Activated CD4-positive, alpha-beta T cell treated with anti-CD3 and anti-CD28 coated beads, Interleukin-2, amount 10 ng/mL, durations not matched to agents 24 days and 14 days (primary cell): ENCODE data around the gene DNAJC18. TPM values are rescaled to one million over a fixed set of nuclear protein-coding genes. Genes with fewer than 3 reads are reported as not detected.
"Not testable (repeated sequence)": the region's sequence is repeated elsewhere in the genome, so short reads cannot be mapped to it uniquely, and the experiment has no call there.

Experiments used
- DNase-seq: peaks from one replicate; pipeline ENCODE4 v3.0.0; 2022
- H3K27ac Mint-ChIP-seq: one replicate; pipeline ENCODE4 v1.8.0; 2022; ENCODE audit warnings: mild to moderate bottlenecking, mixed read lengths
- H3K27me3 Mint-ChIP-seq: one replicate; pipeline ENCODE4 v1.8.0; 2022; ENCODE audit warnings: mixed read lengths
- H3K36me3 Mint-ChIP-seq: one replicate; pipeline ENCODE4 v1.8.0; 2022; ENCODE audit warnings: low read depth, mild to moderate bottlenecking, mixed read lengths
- H3K4me1 Mint-ChIP-seq: one replicate; pipeline ENCODE4 v1.8.0; 2021; ENCODE audit warnings: mixed read lengths
- H3K4me3 Mint-ChIP-seq: one replicate; pipeline ENCODE4 v1.8.0; 2022; ENCODE audit warnings: mild to moderate bottlenecking, moderate library complexity, mixed read lengths
- H3K9me3 Mint-ChIP-seq: one replicate; pipeline ENCODE4 v1.8.0; 2021; ENCODE audit warnings: mixed read lengths
- intact Hi-C: fragments of 100-400 bp; cut with micrococcal nuclease; formaldehyde crosslinking; loops from one replicate; pipeline ENCODE4 v1.15.1; 2023
- total RNA-seq: library from RNA; stranded (reverse); gene quantifications from 2 replicates; pipeline ENCODE4 v1.2.3, GENCODE V29; 2022

The DNAJC18 gene
- total RNA-seq, 1 donor from 2014 or later = 34.2 TPM

- peaks cover 2% of the 10 kb centered on the region for H3K27me3 Mint-ChIP-seq
- no peak for DNase-seq
- H3K27ac Mint-ChIP-seq = peak overlapping the region; percentile 94
- peaks cover 5% of the 10 kb centered on the region for H3K9me3 Mint-ChIP-seq
- intact Hi-C loops = no loop called here
- H3K4me3 Mint-ChIP-seq = no peak overlapping the region
- H3K36me3 Mint-ChIP-seq = no peaks in the 10 kb centered on the region
- H3K4me1 Mint-ChIP-seq = peaks cover 61% of the 10 kb centered on the region
Observed at GRCh38 chr5:139456776-139457175, 17.5 kb upstream of the DNAJC18 start.

- no peak overlapping the region for H3K4me3 Mint-ChIP-seq
- peaks cover 44% of the 10 kb centered on the region for H3K4me1 Mint-ChIP-seq
- peaks cover 2% of the 10 kb centered on the region for H3K27me3 Mint-ChIP-seq
- intact Hi-C loops = no loop called here
- no peaks in the 10 kb centered on the region for H3K36me3 Mint-ChIP-seq
- DNase-seq = peak; percentile 59
- peaks cover 5% of the 10 kb centered on the region for H3K9me3 Mint-ChIP-seq
- H3K27ac Mint-ChIP-seq = peak overlapping the region; percentile 80
Observed at GRCh38 chr5:139454568-139455290, 15.4 kb upstream of the DNAJC18 start.

- H3K4me1 Mint-ChIP-seq = peaks cover 40% of the 10 kb centered on the region
- H3K27ac Mint-ChIP-seq = peak overlapping the region; percentile 80
- intact Hi-C loops = no loop called here
- H3K27me3 Mint-ChIP-seq = peaks cover 2% of the 10 kb centered on the region
- peaks cover 2% of the 10 kb centered on the region for H3K36me3 Mint-ChIP-seq
- H3K4me3 Mint-ChIP-seq = peak overlapping the region; percentile 1
- H3K9me3 Mint-ChIP-seq = peaks cover 7% of the 10 kb centered on the region
- DNase-seq = peak; percentile 78
Observed at GRCh38 chr5:139453683-139454567, 14.6 kb upstream of the DNAJC18 start.

GRCh38 chr5:139451878-139452660, 12.7 kb upstream of the DNAJC18 start:
- peaks cover 2% of the 10 kb centered on the region for H3K27me3 Mint-ChIP-seq
- H3K9me3 Mint-ChIP-seq = peaks cover 12% of the 10 kb centered on the region
- no peak overlapping the region for H3K4me3 Mint-ChIP-seq
- intact Hi-C loops = no loop called here
- DNase-seq = no peak
- no peak overlapping the region for H3K27ac Mint-ChIP-seq
- H3K36me3 Mint-ChIP-seq = peaks cover 17% of the 10 kb centered on the region
- peaks cover 47% of the 10 kb centered on the region for H3K4me1 Mint-ChIP-seq

- Mint-ChIP-seq H3K27ac (no peak overlapping the region), H3K4me1 (peaks cover 48% of the 10 kb centered on the region), H3K27me3 (peaks cover 2% of the 10 kb centered on the region), H3K9me3 (peaks cover 12% of the 10 kb centered on the region), H3K36me3 (peaks cover 19% of the 10 kb centered on the region), H3K4me3 (no peak overlapping the region)
- intact Hi-C loops = no loop called here
- no peak for DNase-seq
Observed at GRCh38 chr5:139451176-139451575, 11.9 kb upstream of the DNAJC18 start.

- no peaks in the 10 kb centered on the region for H3K27me3 Mint-ChIP-seq
- peak; percentile 78 for DNase-seq
- peaks cover 61% of the 10 kb centered on the region for H3K4me1 Mint-ChIP-seq
- peaks cover 7% of the 10 kb centered on the region for H3K9me3 Mint-ChIP-seq
- peaks cover 19% of the 10 kb centered on the region for H3K36me3 Mint-ChIP-seq
- intact Hi-C loops = loop anchor here (1.0 to 2.0 kb wide), 4 partner anchors 8 to 66 kb away; partner anchors contain the start of gene DNAJC18
- peak overlapping the region; percentile 96 for H3K27ac Mint-ChIP-seq
- H3K4me3 Mint-ChIP-seq = peak overlapping the region; percentile 54
Observed at GRCh38 chr5:139446956-139447779, 7.8 kb upstream of the DNAJC18 start.

GRCh38 chr5:139445325-139446170, 6.2 kb upstream of the DNAJC18 start:
- Mint-ChIP-seq H3K9me3 (peaks cover 7% of the 10 kb centered on the region), H3K4me1 (peaks cover 71% of the 10 kb centered on the region), H3K4me3 (no peak overlapping the region), H3K27ac (peak overlapping the region; percentile 96), H3K27me3 (no peaks in the 10 kb centered on the region), H3K36me3 (peaks cover 19% of the 10 kb centered on the region)
- DNase-seq = no peak
- intact Hi-C loops = loop anchor here (2.0 kb wide), 1 partner anchor 67 kb away; no protein-coding TSS in a partner anchor

- Mint-ChIP-seq H3K27me3 (no peaks in the 10 kb centered on the region), H3K9me3 (peaks cover 5% of the 10 kb centered on the region), H3K4me1 (peaks cover 79% of the 10 kb centered on the region), H3K4me3 (peak overlapping the region; percentile 15), H3K27ac (peak overlapping the region; percentile 91), H3K36me3 (peaks cover 17% of the 10 kb centered on the region)
- intact Hi-C loops = no loop called here
- DNase-seq = peak; percentile 70
Observed at GRCh38 chr5:139443831-139444453, 4.6 kb upstream of the DNAJC18 start.

- H3K4me1 Mint-ChIP-seq = peaks cover 60% of the 10 kb centered on the region
- H3K27ac Mint-ChIP-seq, DNase-seq, H3K4me3 Mint-ChIP-seq, H3K9me3 Mint-ChIP-seq, H3K27me3 Mint-ChIP-seq, intact Hi-C loops, H3K36me3 Mint-ChIP-seq: not testable (repeated sequence)
Observed at GRCh38 chr5:139440416-139440815, 1.1 kb upstream of the DNAJC18 start.

- Mint-ChIP-seq H3K27me3 (no peaks in the 10 kb centered on the region), H3K27ac (peak overlapping the region; percentile 99), H3K36me3 (peaks cover 17% of the 10 kb centered on the region), H3K9me3 (no peaks in the 10 kb centered on the region), H3K4me3 (peak overlapping the region; percentile 97), H3K4me1 (peaks cover 50% of the 10 kb centered on the region)
- intact Hi-C loops = loop anchor here (1.0 to 5.0 kb wide), 9 partner anchors 9 to 124 kb away; partner anchors contain the start of genes SPATA24 and STING1
- no peak for DNase-seq
Observed at GRCh38 chr5:139438707-139439012, 665 bp downstream of the DNAJC18 start.

- peaks cover 28% of the 10 kb centered on the region for H3K36me3 Mint-ChIP-seq
- H3K4me1 Mint-ChIP-seq = peaks cover 28% of the 10 kb centered on the region
- H3K4me3 Mint-ChIP-seq = no peak overlapping the region
- H3K27me3 Mint-ChIP-seq = no peaks in the 10 kb centered on the region
- H3K9me3 Mint-ChIP-seq = no peaks in the 10 kb centered on the region
- no peak for DNase-seq
- no peak overlapping the region for H3K27ac Mint-ChIP-seq
- intact Hi-C loops = loop anchor here (5.0 kb wide), 1 partner anchor 77 kb away; no protein-coding TSS in a partner anchor
Observed at GRCh38 chr5:139435676-139436075, 3.6 kb downstream of the DNAJC18 start.

- intact Hi-C loops = no loop called here
- Mint-ChIP-seq H3K9me3 (no peaks in the 10 kb centered on the region), H3K4me1 (peaks cover 8% of the 10 kb centered on the region), H3K36me3 (peaks cover 37% of the 10 kb centered on the region), H3K4me3 (no peak overlapping the region), H3K27me3 (no peaks in the 10 kb centered on the region), H3K27ac (no peak overlapping the region)
- DNase-seq = no peak
Observed at GRCh38 chr5:139431706-139432105, 7.6 kb downstream of the DNAJC18 start.
